ENCODE results near the gene DGCR8. TPM values are rescaled to one million over a fixed set of nuclear protein-coding genes. Genes with fewer than 3 reads are reported as not detected.

DGCR8 gene
- polyA plus RNA-seq, 2 of the 4 experiments (the other 2 are of a cell fraction), result 18.1 to 21.3 TPM

DNA sequence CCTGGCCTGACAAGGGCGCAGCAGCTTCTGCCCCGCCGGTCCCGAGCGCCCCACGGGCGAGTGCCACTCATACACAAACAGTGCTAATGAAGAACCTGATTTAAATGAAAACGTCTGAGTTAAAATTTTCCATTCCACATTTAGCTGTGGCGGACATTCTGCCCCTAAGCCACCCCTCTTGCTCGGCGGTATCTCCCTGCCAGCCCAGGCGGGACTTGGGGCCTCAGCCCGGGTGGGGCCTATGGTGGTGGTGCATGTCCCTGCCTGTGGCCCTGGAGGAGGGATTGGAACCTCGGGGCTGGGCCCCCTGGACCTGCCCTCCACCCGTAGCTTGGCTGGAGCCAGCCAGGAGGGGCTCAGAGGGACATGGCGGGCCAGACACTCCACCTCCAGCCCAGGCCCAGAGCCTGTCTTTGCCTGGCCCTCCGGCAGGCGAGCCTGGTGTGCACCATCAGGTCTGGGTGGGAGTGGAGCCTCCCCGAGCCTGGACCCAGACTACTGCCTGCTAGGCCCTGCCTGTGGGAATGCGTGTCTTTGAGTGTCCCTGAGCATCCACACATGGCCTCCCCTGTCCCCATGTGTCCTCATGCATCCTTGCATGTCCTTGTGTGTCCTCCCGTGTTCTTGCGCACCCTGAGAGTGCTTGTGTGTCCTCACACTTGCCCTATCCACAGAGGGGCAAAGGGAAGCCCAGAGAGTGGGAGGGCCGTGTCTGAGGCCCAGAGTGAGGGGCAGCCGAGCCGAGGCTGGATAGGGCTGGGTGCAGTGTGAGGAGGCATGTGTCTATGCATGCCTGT is 56.0 kb downstream of the DGCR8 start:
- H3K9me3 ChIP-seq, result no peaks in the 10 kb centered on the region
- TF ChIP-seq ZC3H11A (IDR thresholded peaks at IDR 0.05) (no peak), EHF (CRISPR knock-in tag; IDR thresholded peaks at IDR 0.05) (no peak), EHMT2 (IDR thresholded peaks at IDR 0.05; ENCODE audit: low read depth) (no peak), HOXB13 (CRISPR knock-in tag; IDR thresholded peaks at IDR 0.05; ENCODE audit: low read depth) (no peak), CBX8 (IDR thresholded peaks at IDR 0.05) (no peak), ZSCAN20 (CRISPR knock-in tag; IDR thresholded peaks at IDR 0.05) (no peak), KDM5A (IDR thresholded peaks at IDR 0.05) (no peak), RAD21 (conservative IDR thresholded peaks at IDR 0.05 in 1 of 2, IDR thresholded peaks at IDR 0.05 in 1 of 2) (no peak), NFE2L2 (conservative IDR thresholded peaks at IDR 0.05; ENCODE audit: low read length) (no peak), EP300 (IDR thresholded peaks at IDR 0.05) (no peak), RCOR1 (IDR thresholded peaks at IDR 0.05; ENCODE audit: low read depth, low read length) (no peak)
- TF ChIP-seq, protein P1, sequence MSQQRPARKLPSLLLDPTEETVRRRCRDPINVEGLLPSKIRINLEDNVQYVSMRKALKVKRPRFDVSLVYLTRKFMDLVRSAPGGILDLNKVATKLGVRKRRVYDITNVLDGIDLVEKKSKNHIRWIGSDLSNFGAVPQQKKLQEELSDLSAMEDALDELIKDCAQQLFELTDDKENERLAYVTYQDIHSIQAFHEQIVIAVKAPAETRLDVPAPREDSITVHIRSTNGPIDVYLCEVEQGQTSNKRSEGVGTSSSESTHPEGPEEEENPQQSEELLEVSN (IDR thresholded peaks at IDR 0.05; ENCODE audit: borderline replicate concordance, low read depth), result no peak
- TF ChIP-seq, protein P2, sequence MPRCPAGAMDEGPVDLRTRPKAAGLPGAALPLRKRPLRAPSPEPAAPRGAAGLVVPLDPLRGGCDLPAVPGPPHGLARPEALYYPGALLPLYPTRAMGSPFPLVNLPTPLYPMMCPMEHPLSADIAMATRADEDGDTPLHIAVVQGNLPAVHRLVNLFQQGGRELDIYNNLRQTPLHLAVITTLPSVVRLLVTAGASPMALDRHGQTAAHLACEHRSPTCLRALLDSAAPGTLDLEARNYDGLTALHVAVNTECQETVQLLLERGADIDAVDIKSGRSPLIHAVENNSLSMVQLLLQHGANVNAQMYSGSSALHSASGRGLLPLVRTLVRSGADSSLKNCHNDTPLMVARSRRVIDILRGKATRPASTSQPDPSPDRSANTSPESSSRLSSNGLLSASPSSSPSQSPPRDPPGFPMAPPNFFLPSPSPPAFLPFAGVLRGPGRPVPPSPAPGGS (IDR thresholded peaks at IDR 0.05), result no peak
- TF ChIP-seq, protein P3, sequence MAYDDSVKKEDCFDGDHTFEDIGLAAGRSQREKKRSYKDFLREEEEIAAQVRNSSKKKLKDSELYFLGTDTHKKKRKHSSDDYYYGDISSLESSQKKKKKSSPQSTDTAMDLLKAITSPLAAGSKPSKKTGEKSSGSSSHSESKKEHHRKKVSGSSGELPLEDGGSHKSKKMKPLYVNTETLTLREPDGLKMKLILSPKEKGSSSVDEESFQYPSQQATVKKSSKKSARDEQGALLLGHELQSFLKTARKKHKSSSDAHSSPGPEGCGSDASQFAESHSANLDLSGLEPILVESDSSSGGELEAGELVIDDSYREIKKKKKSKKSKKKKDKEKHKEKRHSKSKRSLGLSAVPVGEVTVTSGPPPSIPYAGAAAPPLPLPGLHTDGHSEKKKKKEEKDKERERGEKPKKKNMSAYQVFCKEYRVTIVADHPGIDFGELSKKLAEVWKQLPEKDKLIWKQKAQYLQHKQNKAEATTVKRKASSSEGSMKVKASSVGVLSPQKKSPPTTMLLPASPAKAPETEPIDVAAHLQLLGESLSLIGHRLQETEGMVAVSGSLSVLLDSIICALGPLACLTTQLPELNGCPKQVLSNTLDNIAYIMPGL (CRISPR knock-in tag; IDR thresholded peaks at IDR 0.05; ENCODE audit: borderline replicate concordance), result no peak
- TF ChIP-seq, protein P4, sequence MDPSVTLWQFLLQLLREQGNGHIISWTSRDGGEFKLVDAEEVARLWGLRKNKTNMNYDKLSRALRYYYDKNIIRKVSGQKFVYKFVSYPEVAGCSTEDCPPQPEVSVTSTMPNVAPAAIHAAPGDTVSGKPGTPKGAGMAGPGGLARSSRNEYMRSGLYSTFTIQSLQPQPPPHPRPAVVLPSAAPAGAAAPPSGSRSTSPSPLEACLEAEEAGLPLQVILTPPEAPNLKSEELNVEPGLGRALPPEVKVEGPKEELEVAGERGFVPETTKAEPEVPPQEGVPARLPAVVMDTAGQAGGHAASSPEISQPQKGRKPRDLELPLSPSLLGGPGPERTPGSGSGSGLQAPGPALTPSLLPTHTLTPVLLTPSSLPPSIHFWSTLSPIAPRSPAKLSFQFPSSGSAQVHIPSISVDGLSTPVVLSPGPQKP (IDR thresholded peaks at IDR 0.05; ENCODE audit: low read depth, low read length), result no peak
- TF ChIP-seq, protein P5, sequence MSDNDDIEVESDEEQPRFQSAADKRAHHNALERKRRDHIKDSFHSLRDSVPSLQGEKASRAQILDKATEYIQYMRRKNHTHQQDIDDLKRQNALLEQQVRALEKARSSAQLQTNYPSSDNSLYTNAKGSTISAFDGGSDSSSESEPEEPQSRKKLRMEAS (IDR thresholded peaks at IDR 0.05), result no peak
- FAIRE-seq (no peak), DNase-seq (ENCODE audit: low read depth in 1 of 2, low spot score in 1 of 2) (no peak), ATAC-seq (no peak)
- ChIA-PET POLR2A (no interaction called here), CTCF (interaction anchor here (1.4 kb wide), 1 partner anchor 20 kb away, joined by 3 read pairs; no protein-coding TSS in a partner anchor)
- H3K27ac ChIP-seq, result no peak overlapping the region
- H3K4me2 ChIP-seq, result no peak overlapping the region
- H3K4me1 ChIP-seq, result peaks cover 7% of the 10 kb centered on the region; the same call in 1 of the 3 replicates
- no peak overlapping the region for H3K4me3 ChIP-seq
- 95% methylated on average over 16 of the region's 25 CpGs for WGBS (ENCODE audit: missing lambda C conversion rate)

DNA sequence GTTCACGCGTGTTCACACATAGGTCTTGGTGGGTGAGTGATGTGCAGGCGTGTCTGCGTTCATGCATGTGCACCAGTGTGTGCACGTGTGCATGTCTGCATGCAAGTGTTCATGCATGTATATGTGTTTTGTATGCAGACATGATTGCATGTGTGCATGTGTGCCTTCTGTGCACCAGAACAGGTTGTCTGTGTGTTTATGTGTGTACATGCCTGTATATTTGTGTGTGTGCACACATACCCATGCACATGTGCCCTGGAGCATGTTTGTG is 56.5 kb downstream of the DGCR8 start:
- no peaks in the 10 kb centered on the region for H3K9me3 ChIP-seq
- FAIRE-seq (no peak), ATAC-seq (no peak), DNase-seq (ENCODE audit: low read depth in 1 of 2, low spot score in 1 of 2) (no peak)
- WGBS (ENCODE audit: missing lambda C conversion rate), result 92% methylated on average over 5 of the region's 5 CpGs
- CTCF ChIA-PET, result interaction anchor here (1.4 kb wide), 1 partner anchor 20 kb away, joined by 3 read pairs; no protein-coding TSS in a partner anchor
- H3K4me1 ChIP-seq, result peaks cover 7% of the 10 kb centered on the region; the same call in 1 of the 3 replicates
- H3K4me3 ChIP-seq, result no peak overlapping the region
- POLR2A ChIA-PET, result no interaction called here
- no peak overlapping the region for H3K4me2 ChIP-seq
- no peak overlapping the region for H3K27ac ChIP-seq
- no peak for TF ChIP-seq ZSCAN20 (CRISPR knock-in tag; IDR thresholded peaks at IDR 0.05)
- TF ChIP-seq NPAS2 (CRISPR knock-in tag; IDR thresholded peaks at IDR 0.05; ENCODE audit: borderline replicate concordance), result no peak
- no peak for TF ChIP-seq CHD2 (IDR thresholded peaks at IDR 0.05; ENCODE audit: low read length, partially characterized antibody)
- TF ChIP-seq, protein P2 (IDR thresholded peaks at IDR 0.05), result no peak
- TF ChIP-seq CBX2 (IDR thresholded peaks at IDR 0.05; ENCODE audit: borderline replicate concordance, low read depth), result no peak
- no peak for TF ChIP-seq EHMT2 (IDR thresholded peaks at IDR 0.05; ENCODE audit: low read depth)
- no peak for TF ChIP-seq EP300 (IDR thresholded peaks at IDR 0.05)
- TF ChIP-seq, protein P6, sequence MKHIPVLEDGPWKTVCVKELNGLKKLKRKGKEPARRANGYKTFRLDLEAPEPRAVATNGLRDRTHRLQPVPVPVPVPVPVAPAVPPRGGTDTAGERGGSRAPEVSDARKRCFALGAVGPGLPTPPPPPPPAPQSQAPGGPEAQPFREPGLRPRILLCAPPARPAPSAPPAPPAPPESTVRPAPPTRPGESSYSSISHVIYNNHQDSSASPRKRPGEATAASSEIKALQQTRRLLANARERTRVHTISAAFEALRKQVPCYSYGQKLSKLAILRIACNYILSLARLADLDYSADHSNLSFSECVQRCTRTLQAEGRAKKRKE (CRISPR knock-in tag; IDR thresholded peaks at IDR 0.05; ENCODE audit: low read depth), result no peak
- no peak for TF ChIP-seq PHF8 (IDR thresholded peaks at IDR 0.05; ENCODE audit: borderline replicate concordance, low read depth)

All from A549 (cell line).